ENCODE results near the gene ERC2.

The ERC2 gene

GRCh38 chr3:56379723-56380287 is 88.5 kb downstream of the ERC2 start:
- no peak overlapping the region for H3K4me2 ChIP-seq (ENCODE audit: low read depth, low read length, poor library complexity, severe bottlenecking)
- no peaks in the 10 kb centered on the region for H3K36me3 ChIP-seq (ENCODE audit: low read length)
- H3K27me3 ChIP-seq (ENCODE audit: low read length): no peaks in the 10 kb centered on the region
- no peak overlapping the region for H3K4me3 ChIP-seq (ENCODE audit: insufficient read depth, low read length, poor library complexity, severe bottlenecking)
- H3K9ac ChIP-seq (ENCODE audit: low read length): no peak overlapping the region
- no peaks in the 10 kb centered on the region for H3F3A ChIP-seq (ENCODE audit: insufficient read depth)
- no peaks in the 10 kb centered on the region for H4K20me1 ChIP-seq (ENCODE audit: low read depth, low read length)
- H3K79me2 ChIP-seq (ENCODE audit: insufficient read depth, low read length): no peaks in the 10 kb centered on the region
- H3K9me3 ChIP-seq (ENCODE audit: insufficient read depth, low read length): no peaks in the 10 kb centered on the region
- TF ChIP-seq EZH2phosphoT487 (conservative IDR thresholded peaks at IDR 0.05; ENCODE audit: low read length): no peak
- TF ChIP-seq, protein P1, sequence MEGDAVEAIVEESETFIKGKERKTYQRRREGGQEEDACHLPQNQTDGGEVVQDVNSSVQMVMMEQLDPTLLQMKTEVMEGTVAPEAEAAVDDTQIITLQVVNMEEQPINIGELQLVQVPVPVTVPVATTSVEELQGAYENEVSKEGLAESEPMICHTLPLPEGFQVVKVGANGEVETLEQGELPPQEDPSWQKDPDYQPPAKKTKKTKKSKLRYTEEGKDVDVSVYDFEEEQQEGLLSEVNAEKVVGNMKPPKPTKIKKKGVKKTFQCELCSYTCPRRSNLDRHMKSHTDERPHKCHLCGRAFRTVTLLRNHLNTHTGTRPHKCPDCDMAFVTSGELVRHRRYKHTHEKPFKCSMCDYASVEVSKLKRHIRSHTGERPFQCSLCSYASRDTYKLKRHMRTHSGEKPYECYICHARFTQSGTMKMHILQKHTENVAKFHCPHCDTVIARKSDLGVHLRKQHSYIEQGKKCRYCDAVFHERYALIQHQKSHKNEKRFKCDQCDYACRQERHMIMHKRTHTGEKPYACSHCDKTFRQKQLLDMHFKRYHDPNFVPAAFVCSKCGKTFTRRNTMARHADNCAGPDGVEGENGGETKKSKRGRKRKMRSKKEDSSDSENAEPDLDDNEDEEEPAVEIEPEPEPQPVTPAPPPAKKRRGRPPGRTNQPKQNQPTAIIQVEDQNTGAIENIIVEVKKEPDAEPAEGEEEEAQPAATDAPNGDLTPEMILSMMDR (IDR thresholded peaks at IDR 0.05; ENCODE audit: insufficient read depth, low read length, poor library complexity, severe bottlenecking): no peak
- no peak overlapping the region for H3K27ac ChIP-seq (ENCODE audit: low read depth, low read length)
- H2AFZ ChIP-seq (ENCODE audit: low read depth, low read length, severe bottlenecking): no peak overlapping the region
- H3K9me2 ChIP-seq (replicated peaks; ENCODE audit: insufficient read depth, low read length): no peaks in the 10 kb centered on the region

- no peak overlapping the region for H2AFZ ChIP-seq (ENCODE audit: low read depth, low read length, severe bottlenecking)
- no peak overlapping the region for H3K9ac ChIP-seq (ENCODE audit: low read length)
- H3K4me2 ChIP-seq (ENCODE audit: low read depth, low read length, poor library complexity, severe bottlenecking): no peak overlapping the region
- no peak overlapping the region for H3K4me3 ChIP-seq (ENCODE audit: insufficient read depth, low read length, poor library complexity, severe bottlenecking)
- no peaks in the 10 kb centered on the region for H3K9me3 ChIP-seq (ENCODE audit: insufficient read depth, low read length)
- H3K27ac ChIP-seq (ENCODE audit: low read depth, low read length): no peak overlapping the region
- H3K36me3 ChIP-seq (ENCODE audit: low read length): no peaks in the 10 kb centered on the region
- no peaks in the 10 kb centered on the region for H3K9me2 ChIP-seq (replicated peaks; ENCODE audit: insufficient read depth, low read length)
- no peaks in the 10 kb centered on the region for H3K79me2 ChIP-seq (ENCODE audit: insufficient read depth, low read length)
- TF ChIP-seq, protein P1 (IDR thresholded peaks at IDR 0.05; ENCODE audit: insufficient read depth, low read length, poor library complexity, severe bottlenecking): no peak
- no peak for TF ChIP-seq EZH2phosphoT487 (conservative IDR thresholded peaks at IDR 0.05; ENCODE audit: low read length)
- no peaks in the 10 kb centered on the region for H3K27me3 ChIP-seq (ENCODE audit: low read length)
- no peaks in the 10 kb centered on the region for H3F3A ChIP-seq (ENCODE audit: insufficient read depth)
- no peaks in the 10 kb centered on the region for H4K20me1 ChIP-seq (ENCODE audit: low read depth, low read length)
These were observed 92.6 kb downstream of the ERC2 start for GRCh38 chr3:56375654-56376053.

GRCh38 chr3:56373386-56373785 is 94.9 kb downstream of the ERC2 start:
- Histone ChIP-seq H3K4me3 (ENCODE audit: insufficient read depth, low read length, poor library complexity, severe bottlenecking) (no peak overlapping the region), H3K27ac (ENCODE audit: low read depth, low read length) (no peak overlapping the region), H3K9ac (ENCODE audit: low read length) (no peak overlapping the region), H3K4me2 (ENCODE audit: low read depth, low read length, poor library complexity, severe bottlenecking) (no peak overlapping the region), H3F3A (ENCODE audit: insufficient read depth) (no peaks in the 10 kb centered on the region), H3K9me3 (ENCODE audit: insufficient read depth, low read length) (no peaks in the 10 kb centered on the region), H3K27me3 (ENCODE audit: low read length) (no peaks in the 10 kb centered on the region), H3K79me2 (ENCODE audit: insufficient read depth, low read length) (no peaks in the 10 kb centered on the region), H3K36me3 (ENCODE audit: low read length) (no peaks in the 10 kb centered on the region), H3K9me2 (replicated peaks; ENCODE audit: insufficient read depth, low read length) (no peaks in the 10 kb centered on the region), H4K20me1 (ENCODE audit: low read depth, low read length) (no peaks in the 10 kb centered on the region), H2AFZ (ENCODE audit: low read depth, low read length, severe bottlenecking) (no peak overlapping the region)
- TF ChIP-seq, protein P1 (IDR thresholded peaks at IDR 0.05; ENCODE audit: insufficient read depth, low read length, poor library complexity, severe bottlenecking): no peak
- TF ChIP-seq EZH2phosphoT487 (conservative IDR thresholded peaks at IDR 0.05; ENCODE audit: low read length): no peak

Measured in SU-DHL-6 (cell line).